Endothelial cell of umbilical vein (primary cell): Measurements from ENCODE around the gene GAP43. TPM values are rescaled to one million over a fixed set of nuclear protein-coding genes. Genes with fewer than 3 reads are reported as not detected.

Experiments used
- BruUV-seq: library from RNA; stranded (reverse); fragments of 400-500 nt; replicated peaks from 2 replicates; lab custom pipeline; 2021; lab: Mats Ljungman, UMichigan
- CTCF ChIA-PET: fragments of 300-600, 350-600 bp; sonication (Branson Sonifier 250); formaldehyde crosslinking; loops from one replicate; lab custom pipeline; 2021; ENCODE audit warnings: antibody characterized with exemption, inconsistent platforms; lab: Charles Lee
- POLR2A ChIA-PET: fragments of 300-600, 350-600 bp; sonication (Branson Sonifier 250); formaldehyde crosslinking; loops from one replicate; lab custom pipeline; 2021; ENCODE audit warnings: antibody characterized with exemption, inconsistent platforms; lab: Charles Lee
- DNase-seq: peaks from one replicate; pipeline ENCODE4 v3.0.0-alpha.2; 2011; ENCODE audit warnings: low read depth, low spot score
- FAIRE-seq: peaks from 2 replicates; lab custom pipeline; 2011; peaks lifted over from hg19 to GRCh38; lab: Jason Lieb, UNC
- H2AFZ ChIP-seq: 2 replicates; pipeline ENCODE4 v1.6.0; 2012; ENCODE audit warnings: low read depth, low read length, control low read depth, inconsistent platforms
- H3K27ac ChIP-seq: 2 replicates; pipeline ENCODE4 v1.5.1; 2011; ENCODE audit warnings: low read depth, mild to moderate bottlenecking, control low read depth, low read length, moderate library complexity; ENCODE audit not compliant: insufficient read depth
- H3K27me3 ChIP-seq, 2 experiments: 2 replicates each; pipeline versions ENCODE4 v1.6.0 to v1.6.1; 2011; ENCODE audit warnings: low read length in 2 of 2, mixed read lengths in 1 of 2; ENCODE audit not compliant: control insufficient read depth in 2 of 2, insufficient read depth in 2 of 2
- H3K36me3 ChIP-seq, 2 experiments: 2 replicates in 1 of 2; 3 replicates in 1 of 2; pipeline ENCODE4 v1.5.1; 2011; ENCODE audit warnings: low read length in 2 of 2, mild to moderate bottlenecking in 1 of 2, moderate library complexity in 1 of 2; ENCODE audit not compliant: control insufficient read depth in 2 of 2, insufficient read depth in 2 of 2; ENCODE audit errors: extremely low read depth in 1 of 2
- H3K4me1 ChIP-seq: 3 replicates; pipeline ENCODE4 v1.5.1; 2011; ENCODE audit warnings: mild to moderate bottlenecking, low read length; ENCODE audit not compliant: control insufficient read depth, insufficient read depth; ENCODE audit errors: extremely low read depth
- H3K4me2 ChIP-seq: 2 replicates; pipeline ENCODE4 v1.6.1; 2011; ENCODE audit warnings: low read length, control low read depth, mixed read lengths; ENCODE audit not compliant: insufficient read depth
- H3K4me3 ChIP-seq, 3 experiments: fragments of 200-600 bp in 1 of 3; sonication (generic), shearing (Covaris generic) in 1 of 3; replicated peaks in 1 of 3; 2 replicates each; pipeline ENCODE4 v1.5.1; 2011 to 2016; ENCODE audit warnings: control low read depth in 3 of 3, low read length in 3 of 3, mild to moderate bottlenecking in 2 of 3, inconsistent platforms in 1 of 3, low read depth in 1 of 3, moderate library complexity in 1 of 3; ENCODE audit not compliant: insufficient read depth in 1 of 3
- H3K79me2 ChIP-seq: 2 replicates; pipeline ENCODE4 v1.6.0; 2012; ENCODE audit warnings: low read length, inconsistent platforms; ENCODE audit not compliant: control insufficient read depth, insufficient read depth
- H3K9ac ChIP-seq: replicated peaks from 2 replicates; pipeline ENCODE3; 2011; ENCODE audit warnings: low read length, control low read depth; ENCODE audit not compliant: insufficient read depth; ENCODE audit errors: extremely low read depth
- H3K9me1 ChIP-seq: replicated peaks from 3 replicates; pipeline ENCODE4 v1.6.0; 2011; ENCODE audit warnings: mild to moderate bottlenecking, low read length; ENCODE audit not compliant: control insufficient read depth, insufficient read depth; ENCODE audit errors: extremely low read depth
- H3K9me3 ChIP-seq: replicated peaks from 2 replicates; pipeline ENCODE4 v1.5.1; 2012; ENCODE audit warnings: low read length, inconsistent platforms; ENCODE audit not compliant: control insufficient read depth, insufficient read depth
- H4K20me1 ChIP-seq: replicated peaks from 2 replicates; pipeline ENCODE3; 2011; ENCODE audit warnings: mild to moderate bottlenecking, low read length; ENCODE audit not compliant: control insufficient read depth, insufficient read depth; ENCODE audit errors: extremely low read depth
- EZH2 ChIP-seq: IDR thresholded peaks from 2 replicates; pipeline ENCODE4 v1.6.1; 2012; ENCODE audit warnings: borderline replicate concordance, low read depth, mild to moderate bottlenecking, moderate library complexity, low read length, inconsistent platforms; ENCODE audit not compliant: severe bottlenecking
- FOS ChIP-seq: IDR thresholded peaks from 2 replicates; pipeline ENCODE4 v1.6.1; 2011; ENCODE audit warnings: mild to moderate bottlenecking, low read length, moderate library complexity, borderline replicate concordance; ENCODE audit not compliant: insufficient read depth
- GATA2 ChIP-seq: IDR thresholded peaks from 2 replicates; pipeline ENCODE4 v1.7.0; 2011; ENCODE audit warnings: low read depth, mild to moderate bottlenecking, moderate library complexity, mixed read lengths, low read length; ENCODE audit not compliant: insufficient read length, insufficient read depth
- JUN ChIP-seq: IDR thresholded peaks from 2 replicates; pipeline ENCODE4 v1.6.1; 2011; ENCODE audit warnings: borderline replicate concordance, low read depth; ENCODE audit not compliant: insufficient read length, insufficient read depth
- MAX ChIP-seq: IDR thresholded peaks from 2 replicates; pipeline ENCODE4 v1.6.1; 2011; ENCODE audit not compliant: insufficient read depth, insufficient read length
- MYC ChIP-seq: IDR thresholded peaks from one replicate; pipeline ENCODE4 v1.6.1; 2011; ENCODE audit warnings: mild to moderate bottlenecking, low read depth, low read length
- POLR2A ChIP-seq: IDR thresholded peaks from 2 replicates; pipeline ENCODE4 v1.6.1; 2012; ENCODE audit warnings: low read depth, mild to moderate bottlenecking, control low read depth, low read length
- POLR2AphosphoS5 ChIP-seq: IDR thresholded peaks from 2 replicates; pipeline ENCODE4 v1.6.1; 2012; ENCODE audit warnings: low read depth, mild to moderate bottlenecking, control low read depth, low read length, moderate library complexity; ENCODE audit not compliant: insufficient read depth
- dilution Hi-C: fragments of 300-500 bp; cut with MboI; formaldehyde crosslinking; loops from one replicate; pipeline ENCODE4 v1.15.0; 2019; ENCODE audit warnings: low sequenced_read_pairs; ENCODE audit not compliant: extremely low pct_ligation_motif_present
- intact Hi-C: fragments of 100-400 bp; cut with micrococcal nuclease; formaldehyde crosslinking; loops from one replicate; pipeline ENCODE4 v1.10.0; 2022
- polyA plus RNA-seq, 4 experiments: library from polyadenylated mRNA; depleted of rRNA in 3 of 4; stranded (reverse) in 3 of 4; unstranded in 1 of 4; fragments of >200 nt; gene quantifications; 2 replicates each; pipeline versions ENCODE4 v1.2.1 to v1.2.3, GENCODE V29; 2011 to 2012; ENCODE audit warnings: missing spikeins in 1 of 4
- total RNA-seq: library from RNA; stranded (reverse); gene quantifications from 2 replicates; pipeline ENCODE4 v1.2.3, GENCODE V29; 2021
- TF ChIP-seq, protein P1 (sequence below), 2 donors: IDR thresholded peaks; 1 replicate in 1 of 2; 2 replicates in 1 of 2; pipeline ENCODE4 v1.5.1; 2011; ENCODE audit warnings: low read length in 2 of 2, mild to moderate bottlenecking in 2 of 2, moderate library complexity in 2 of 2, control low read depth in 1 of 2, inconsistent platforms in 1 of 2, low read depth in 1 of 2; ENCODE audit not compliant: insufficient read depth in 1 of 2; ENCODE audit errors: extremely low read depth in 1 of 2

GAP43 gene
- total and polyA plus RNA-seq, 2 donors (not counting 3 experiments of a cell fraction or from before 2014, with no cell fraction given) = 0.06 TPM; not detected in 1

- no peak overlapping the region for H3K9ac ChIP-seq
- H2AFZ ChIP-seq = no peak overlapping the region
- H3K4me3 ChIP-seq = no peak overlapping the region
- dilution Hi-C loops (no loop called here), intact Hi-C loops (no loop called here)
- no peaks in the 10 kb centered on the region for H3K79me2 ChIP-seq
- no peak overlapping the region for H3K27ac ChIP-seq
- H4K20me1 ChIP-seq = no peaks in the 10 kb centered on the region
- no TSS peak for BruUV-seq
- no peaks in the 10 kb centered on the region for H3K36me3 ChIP-seq
- CTCF ChIA-PET = interaction anchor here (2.1 kb wide), 1 partner anchor 19 kb away, joined by 6 read pairs; no protein-coding TSS in a partner anchor
- FAIRE-seq (no peak), DNase-seq (no peak)
- no peaks in the 10 kb centered on the region for H3K27me3 ChIP-seq
- H3K9me3 ChIP-seq = no peaks in the 10 kb centered on the region
- H3K9me1 ChIP-seq = no peaks in the 10 kb centered on the region
- H3K4me2 ChIP-seq = no peak overlapping the region
- POLR2A ChIA-PET = no interaction called here
- TF ChIP-seq, protein P1, sequence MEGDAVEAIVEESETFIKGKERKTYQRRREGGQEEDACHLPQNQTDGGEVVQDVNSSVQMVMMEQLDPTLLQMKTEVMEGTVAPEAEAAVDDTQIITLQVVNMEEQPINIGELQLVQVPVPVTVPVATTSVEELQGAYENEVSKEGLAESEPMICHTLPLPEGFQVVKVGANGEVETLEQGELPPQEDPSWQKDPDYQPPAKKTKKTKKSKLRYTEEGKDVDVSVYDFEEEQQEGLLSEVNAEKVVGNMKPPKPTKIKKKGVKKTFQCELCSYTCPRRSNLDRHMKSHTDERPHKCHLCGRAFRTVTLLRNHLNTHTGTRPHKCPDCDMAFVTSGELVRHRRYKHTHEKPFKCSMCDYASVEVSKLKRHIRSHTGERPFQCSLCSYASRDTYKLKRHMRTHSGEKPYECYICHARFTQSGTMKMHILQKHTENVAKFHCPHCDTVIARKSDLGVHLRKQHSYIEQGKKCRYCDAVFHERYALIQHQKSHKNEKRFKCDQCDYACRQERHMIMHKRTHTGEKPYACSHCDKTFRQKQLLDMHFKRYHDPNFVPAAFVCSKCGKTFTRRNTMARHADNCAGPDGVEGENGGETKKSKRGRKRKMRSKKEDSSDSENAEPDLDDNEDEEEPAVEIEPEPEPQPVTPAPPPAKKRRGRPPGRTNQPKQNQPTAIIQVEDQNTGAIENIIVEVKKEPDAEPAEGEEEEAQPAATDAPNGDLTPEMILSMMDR (IDR thresholded peaks at IDR 0.05; ENCODE audit: extremely low read depth in 1 of 2, insufficient read depth in 1 of 2, low read depth in 1 of 2, low read length in 2 of 2) = no peak
- no peak for TF ChIP-seq POLR2AphosphoS5
- no peak for TF ChIP-seq FOS
- TF ChIP-seq POLR2A = no peak
- no peak for TF ChIP-seq GATA2
- TF ChIP-seq MYC = no peak
- TF ChIP-seq EZH2 = no peak
- no peak for TF ChIP-seq MAX
- TF ChIP-seq JUN = no peak
- H3K4me1 ChIP-seq = no peaks in the 10 kb centered on the region
Measured at GRCh38 chr3:115712871-115713270, 89.6 kb downstream of the GAP43 start.
